H7 (cell line): ENCODE measurements around the gene FEZF1. TPM values are rescaled to one million over a fixed set of nuclear protein-coding genes. Genes with fewer than 3 reads are reported as not detected.

Experiments
- DNase-seq: peaks from one replicate; pipeline ENCODE4 v3.0.0; 2012
- H3K27me3 ChIP-seq: 2 replicates; pipeline ENCODE4 v1.6.0; 2011; ENCODE audit warnings: mild to moderate bottlenecking, low read length; ENCODE audit not compliant: control insufficient read depth, insufficient read depth
- H3K36me3 ChIP-seq: replicated peaks from 2 replicates; pipeline ENCODE4 v1.5.1; 2011; ENCODE audit warnings: low read length; ENCODE audit not compliant: control insufficient read depth, insufficient read depth
- H3K4me3 ChIP-seq: 2 replicates; pipeline ENCODE4 v1.5.1; 2011; ENCODE audit warnings: low read depth, mild to moderate bottlenecking, control low read depth, low read length, moderate library complexity; ENCODE audit not compliant: insufficient read depth
- total RNA-seq: library from RNA; depleted of rRNA; stranded (reverse); fragments of >200 nt; shearing (Covaris generic); gene quantifications from 2 replicates; pipeline ENCODE4 v1.2.3, GENCODE V29; 2014

The FEZF1 gene
- total RNA-seq, 1 experiment from 2014 or later, result 5.0 TPM

GRCh38 chr7:122312789-122313188 lies 8.2 kb upstream of the FEZF1 start:
- Histone ChIP-seq H3K4me3 (no peak overlapping the region), H3K36me3 (no peaks in the 10 kb centered on the region), H3K27me3 (peaks cover 97% of the 10 kb centered on the region)
- DNase-seq, result no peak

DNA sequence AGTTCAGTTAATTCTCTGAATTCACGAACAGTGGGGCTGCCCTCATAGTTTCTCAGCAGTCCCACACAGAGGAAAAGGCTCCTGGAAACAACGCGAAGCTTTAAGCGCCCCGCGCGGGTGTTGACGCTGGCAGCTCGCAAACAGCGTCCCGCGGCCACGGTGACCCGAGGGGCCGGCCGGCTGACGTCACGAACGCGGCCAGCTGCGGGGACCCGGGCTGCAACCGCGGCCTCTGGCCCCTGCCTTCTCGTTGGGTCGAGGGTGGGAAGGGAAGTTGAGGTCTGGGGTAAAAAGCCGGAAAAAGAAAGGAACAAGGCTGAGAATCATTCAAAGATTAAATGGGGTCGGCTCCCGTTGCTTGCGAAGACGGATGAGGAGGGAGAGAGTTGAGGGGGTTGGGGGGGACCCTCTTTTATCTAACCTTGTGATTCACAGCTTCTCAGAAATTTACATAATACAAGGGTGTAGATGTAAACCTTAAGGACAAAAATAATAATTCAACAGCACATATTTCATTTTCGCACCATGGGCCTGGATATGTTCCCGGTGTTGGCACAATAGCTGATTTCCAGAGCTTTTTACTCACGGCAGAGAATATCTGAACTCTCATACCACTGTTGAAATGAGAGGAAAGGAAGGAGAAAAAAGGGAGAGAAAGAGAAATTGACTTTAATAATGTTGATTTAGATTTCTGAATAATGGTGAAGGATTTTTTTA lies 7.3 kb upstream of the FEZF1 start:
- Histone ChIP-seq H3K36me3 (no peaks in the 10 kb centered on the region), H3K4me3 (peak overlapping the region; percentile 34), H3K27me3 (peaks cover 97% of the 10 kb centered on the region)
- peak; percentile 74 for DNase-seq

DNA sequence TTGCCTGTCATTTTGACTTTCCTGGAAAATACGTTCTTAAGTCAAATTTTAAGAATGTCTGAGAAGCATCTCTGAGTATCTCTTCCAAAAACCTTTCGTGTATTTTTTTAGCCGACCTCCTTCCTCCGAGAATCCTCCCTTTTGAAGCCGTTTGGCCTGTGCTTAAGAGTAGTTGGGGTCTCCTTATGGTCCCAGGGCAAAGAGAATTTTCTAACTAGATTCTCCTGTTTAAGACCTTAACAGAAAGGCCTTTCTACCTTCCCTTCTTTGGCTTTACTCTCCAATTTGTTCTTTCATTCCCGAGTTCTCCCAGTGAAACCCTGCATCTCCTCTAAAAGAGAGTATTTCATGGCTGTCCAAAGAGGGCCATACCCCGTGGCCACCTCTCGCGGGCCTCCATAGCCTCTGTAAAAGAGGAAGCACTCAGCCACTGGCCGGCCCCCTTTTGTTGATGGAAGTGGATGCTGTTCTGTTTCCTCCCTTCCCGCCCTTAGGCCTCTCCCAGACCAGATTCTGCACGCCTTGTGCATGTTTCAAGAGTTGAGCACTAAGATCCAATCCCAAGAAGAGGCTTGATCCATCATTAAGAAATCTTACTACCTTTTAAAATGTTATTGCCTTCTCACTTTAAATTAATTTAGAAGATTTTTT lies 6.6 kb upstream of the FEZF1 start:
- H3K27me3 ChIP-seq, result peaks cover 97% of the 10 kb centered on the region
- no peaks in the 10 kb centered on the region for H3K36me3 ChIP-seq
- H3K4me3 ChIP-seq, result peak overlapping the region; percentile 65
- DNase-seq, result peak; percentile 65

DNA sequence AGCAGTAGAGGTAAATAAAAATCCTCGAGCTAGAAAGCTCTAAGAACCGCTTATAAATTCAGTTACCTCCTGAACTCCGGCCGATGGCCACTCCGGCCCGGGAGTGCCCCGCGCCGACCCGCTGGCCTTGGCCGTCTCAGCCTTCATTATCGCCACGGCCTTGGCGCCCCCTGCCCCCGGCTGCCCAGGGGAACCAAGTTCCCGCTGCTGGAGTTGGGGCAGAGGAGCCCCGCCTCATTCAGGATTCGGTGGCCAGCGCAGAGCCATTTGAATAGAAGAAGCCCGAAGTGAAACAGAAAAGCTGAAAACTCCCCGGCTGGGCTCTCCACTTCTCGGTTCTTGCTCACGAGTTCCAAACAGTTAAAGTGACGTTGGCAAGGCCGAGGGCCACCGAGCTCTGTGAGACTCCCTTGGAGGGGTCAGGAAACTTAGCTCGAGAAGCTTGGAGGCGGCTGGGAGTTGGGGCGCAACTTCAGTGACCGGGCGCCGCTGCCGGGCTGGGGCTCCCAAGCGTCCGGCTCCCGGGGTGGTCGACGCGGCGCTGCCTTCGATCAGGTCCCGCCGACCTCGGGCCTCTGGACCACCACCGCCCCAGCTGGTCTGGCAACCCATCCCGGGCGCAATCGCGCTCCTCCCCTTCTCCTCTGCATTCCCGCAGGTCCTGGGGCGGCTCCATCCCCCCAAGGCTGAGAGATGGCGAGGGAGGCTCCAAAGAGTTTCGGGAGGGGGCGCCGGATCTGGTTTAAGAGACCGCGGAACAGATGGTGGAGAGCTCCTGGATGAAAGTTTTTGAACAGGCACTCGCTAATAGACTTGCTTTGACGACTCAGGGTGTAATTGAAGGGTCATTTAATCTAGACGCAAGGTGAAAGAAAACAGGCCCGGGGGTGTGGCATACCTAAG lies 5.8 kb upstream of the FEZF1 start:
- Histone ChIP-seq H3K4me3 (peak overlapping the region; percentile 65), H3K36me3 (no peaks in the 10 kb centered on the region), H3K27me3 (peaks cover 97% of the 10 kb centered on the region)
- DNase-seq, result peak; percentile 90

- no peak for DNase-seq
- no peaks in the 10 kb centered on the region for H3K36me3 ChIP-seq
- peak overlapping the region; percentile 65 for H3K4me3 ChIP-seq
- H3K27me3 ChIP-seq, result peaks cover 96% of the 10 kb centered on the region
Observed at GRCh38 chr7:122309421-122309820, 4.9 kb upstream of the FEZF1 start.

GRCh38 chr7:122307228-122307621 lies 2.7 kb upstream of the FEZF1 start:
- Histone ChIP-seq H3K27me3 (peaks cover 96% of the 10 kb centered on the region), H3K36me3 (no peaks in the 10 kb centered on the region), H3K4me3 (peak overlapping the region; percentile 41)
- DNase-seq, result peak; percentile 68

DNA sequence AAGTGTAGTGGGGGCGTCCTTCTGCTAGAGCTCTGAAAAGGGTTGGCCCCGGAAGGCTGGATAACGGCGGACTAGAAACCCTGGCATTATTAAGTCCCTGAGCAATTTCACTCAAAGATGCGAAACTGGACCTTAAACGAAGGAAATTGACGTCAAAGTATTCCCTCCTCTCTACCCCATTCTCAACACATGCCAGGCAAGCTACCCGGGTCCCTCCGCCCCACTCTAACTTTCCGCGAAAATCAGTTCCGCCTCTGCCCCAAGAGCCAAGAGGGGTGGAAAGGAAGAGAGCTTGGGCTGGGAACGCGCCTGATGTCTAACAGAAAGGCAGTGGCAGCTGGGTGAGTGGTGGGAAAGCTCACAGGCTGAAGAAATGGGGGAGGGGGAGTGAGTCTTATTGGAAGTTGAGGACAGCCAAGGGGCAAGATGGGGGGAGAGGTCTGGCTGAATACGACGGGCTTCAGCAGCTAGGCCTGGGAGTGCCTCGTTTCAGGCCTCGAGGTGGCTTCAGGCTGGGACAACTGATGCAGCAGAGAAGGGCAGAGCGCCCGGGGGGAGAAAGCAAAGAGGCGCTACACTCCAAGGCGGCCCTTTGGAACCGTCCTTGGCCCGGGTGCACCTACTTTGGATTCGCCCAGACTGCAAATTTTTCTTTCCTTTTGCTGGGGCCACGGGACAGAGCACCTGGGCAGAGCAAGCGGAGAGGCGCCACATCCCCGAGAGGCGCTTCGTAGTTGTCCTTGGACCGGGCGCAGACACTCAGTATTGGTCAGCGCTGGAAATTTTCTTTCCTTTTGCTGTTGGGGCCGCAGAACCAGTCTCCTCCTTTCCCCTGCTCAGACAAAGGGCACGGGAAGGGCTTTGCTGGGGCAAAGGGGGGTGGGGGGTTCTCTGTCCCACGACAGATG lies 2.0 kb upstream of the FEZF1 start:
- no peaks in the 10 kb centered on the region for H3K36me3 ChIP-seq
- DNase-seq, result peak; percentile 85
- peaks cover 96% of the 10 kb centered on the region for H3K27me3 ChIP-seq
- peak overlapping the region; percentile 41 for H3K4me3 ChIP-seq

GRCh38 chr7:122305475-122306319 lies 1.1 kb upstream of the FEZF1 start:
- DNase-seq, result peak; percentile 73
- H3K4me3 ChIP-seq, result peak overlapping the region; percentile 41
- H3K27me3 ChIP-seq, result peaks cover 96% of the 10 kb centered on the region
- H3K36me3 ChIP-seq, result no peaks in the 10 kb centered on the region

- H3K4me3 ChIP-seq, result peak overlapping the region; percentile 41
- H3K36me3 ChIP-seq, result no peaks in the 10 kb centered on the region
- H3K27me3 ChIP-seq, result peaks cover 98% of the 10 kb centered on the region
- DNase-seq, result peak; percentile 64
Observed at GRCh38 chr7:122304996-122305421, 459 bp upstream of the FEZF1 start.

DNA sequence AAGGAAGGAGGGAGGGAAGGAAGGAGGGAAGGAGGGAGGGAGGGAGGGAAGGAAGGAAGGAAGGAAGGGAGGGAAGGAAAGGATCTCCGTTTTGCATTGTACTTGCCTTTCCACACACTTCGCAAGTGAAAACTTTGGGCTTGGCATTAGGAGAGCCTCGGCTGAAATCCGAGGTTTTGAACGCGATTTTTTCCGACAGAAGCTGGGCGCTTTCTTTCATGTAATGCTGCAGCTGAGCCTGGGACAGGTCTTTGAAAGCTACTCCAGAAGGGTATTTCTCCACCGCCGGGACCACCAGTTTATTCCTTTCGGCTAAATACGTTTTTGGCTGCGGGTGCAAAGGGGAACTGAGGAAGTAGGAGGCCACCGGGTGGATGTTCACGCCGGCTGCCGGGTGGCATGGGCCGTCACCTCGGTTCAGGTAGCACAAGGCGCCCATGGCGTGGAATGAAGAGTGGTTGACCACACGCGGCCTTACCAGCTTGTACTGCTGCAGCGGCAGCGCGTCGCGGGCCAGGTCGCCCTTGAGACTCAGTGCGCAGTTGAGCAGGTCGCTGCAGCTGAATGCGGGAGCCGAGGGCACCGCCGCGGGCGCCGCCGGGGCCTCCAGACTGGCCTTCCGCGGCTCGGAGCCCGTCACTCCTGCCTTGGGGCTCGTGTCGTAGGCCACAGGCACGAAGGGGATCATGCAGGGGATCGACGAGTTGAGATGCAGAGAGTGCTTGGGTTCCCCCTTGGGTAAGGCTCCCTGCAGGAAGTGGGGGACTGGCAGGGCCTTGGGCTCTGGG lies 825 bp downstream of the FEZF1 start:
- H3K4me3 ChIP-seq, result peak overlapping the region; percentile 61
- peaks cover 99% of the 10 kb centered on the region for H3K27me3 ChIP-seq
- DNase-seq, result peak; percentile 80

DNA sequence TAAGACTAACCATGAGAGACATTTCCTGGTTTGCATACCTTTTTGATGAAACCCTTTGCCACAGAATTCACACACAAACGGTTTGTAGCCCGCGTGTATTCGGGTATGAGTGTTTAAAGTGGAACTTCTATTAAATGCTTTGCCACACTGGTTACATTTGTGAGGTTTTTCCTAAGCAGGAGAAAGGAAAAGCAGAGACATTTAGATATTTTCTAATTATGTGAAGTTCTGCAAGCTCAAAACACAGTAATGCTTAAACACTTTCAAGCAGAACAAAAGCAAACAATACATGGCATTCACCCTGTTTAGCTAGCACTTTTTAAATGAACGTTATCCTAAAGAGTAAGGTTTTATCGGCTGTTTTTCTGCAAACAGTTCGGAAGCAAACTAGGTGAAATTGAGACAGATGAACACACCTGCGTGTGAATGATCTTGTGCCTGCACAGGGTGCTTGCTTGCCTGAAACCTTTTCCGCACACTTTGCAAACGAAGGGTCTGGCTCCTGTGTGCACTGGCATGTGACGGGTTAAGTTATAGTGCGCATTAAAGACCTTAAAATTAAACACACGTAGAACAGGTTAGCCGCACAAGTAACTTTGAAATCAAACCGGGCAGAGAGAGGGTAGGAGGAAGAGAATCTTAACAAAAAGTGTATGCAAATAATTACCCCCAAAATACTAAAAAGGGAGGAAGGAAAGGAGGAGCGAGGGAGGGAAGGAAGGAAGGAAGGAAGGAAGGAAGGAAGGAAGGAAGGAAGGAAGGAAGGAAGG lies 1.6 kb downstream of the FEZF1 start:
- no peaks in the 10 kb centered on the region for H3K36me3 ChIP-seq
- H3K27me3 ChIP-seq, result peaks cover 99% of the 10 kb centered on the region
- no peak for DNase-seq
- no peak overlapping the region for H3K4me3 ChIP-seq

More for the DNA sequence above, 825 bp downstream of the FEZF1 start:
- no peaks in the 10 kb centered on the region for H3K36me3 ChIP-seq
